GM23338 (cell line): Measurements from ENCODE around the gene TCF7L1. TPM values are rescaled to one million over a fixed set of nuclear protein-coding genes. Genes with fewer than 3 reads are reported as not detected.

Experiments used
- ATAC-seq: fragments of 200-7000 bp; cut with Tn5 transposase; 3 replicates; pipeline ENCODE4 v1.9.1; 2020
- DNase-seq: peaks from one replicate; pipeline ENCODE4 v3.0.0-alpha.2; 2015; ENCODE audit warnings: low spot score
- H2AFZ ChIP-seq: fragments of 200-600 bp; sonication (generic); 2 replicates; pipeline ENCODE4 v1.8.0; 2016; ENCODE audit warnings: antibody characterized with exemption, mild to moderate bottlenecking, moderate library complexity
- H3F3A ChIP-seq: fragments of 200-600 bp; sonication (generic); replicated peaks from 2 replicates; pipeline ENCODE4 v1.8.0; 2017; ENCODE audit warnings: antibody characterized with exemption, mixed run types, low read depth
- H3K27ac ChIP-seq: fragments of 200-600 bp; sonication (generic); 2 replicates; pipeline ENCODE4 v1.6.1; 2016; ENCODE audit warnings: low read depth
- H3K27me3 ChIP-seq: fragments of 200-600 bp; sonication (generic); 2 replicates; pipeline ENCODE4 v1.8.0; 2016; ENCODE audit warnings: mild to moderate bottlenecking, mixed run types, moderate library complexity; ENCODE audit not compliant: insufficient read depth
- H3K36me3 ChIP-seq: fragments of 200-600 bp; sonication (generic); 2 replicates; pipeline ENCODE4 v1.8.0; 2016; ENCODE audit warnings: mild to moderate bottlenecking; ENCODE audit not compliant: insufficient read depth
- H3K4me1 ChIP-seq: fragments of 200-600 bp; sonication (generic); 2 replicates; pipeline ENCODE4 v1.8.0; 2016; ENCODE audit warnings: mild to moderate bottlenecking, moderate library complexity; ENCODE audit not compliant: insufficient read depth
- H3K4me2 ChIP-seq: fragments of 200-600 bp; sonication (generic); 2 replicates; pipeline ENCODE4 v1.7.1; 2017; ENCODE audit warnings: mixed run types
- H3K4me3 ChIP-seq: fragments of 200-600 bp; sonication (generic); 2 replicates; pipeline ENCODE4 v1.6.1; 2016; ENCODE audit warnings: mixed run types
- H3K79me2 ChIP-seq: fragments of 200-600 bp; sonication (generic); replicated peaks from 2 replicates; pipeline ENCODE4 v1.8.0; 2017; ENCODE audit warnings: mild to moderate bottlenecking; ENCODE audit not compliant: insufficient read depth
- H3K9me2 ChIP-seq: fragments of 200-600 bp; sonication (generic); 2 replicates; pipeline ENCODE4 v1.8.0; 2017; ENCODE audit not compliant: insufficient read depth
- H4K20me1 ChIP-seq: fragments of 200-600 bp; sonication (generic); replicated peaks from 2 replicates; pipeline ENCODE4 v1.8.0; 2017; ENCODE audit warnings: mild to moderate bottlenecking; ENCODE audit not compliant: insufficient read depth
- H3K27ac Mint-ChIP-seq: 2 replicates; pipeline ENCODE4 v1.8.0; 2020; ENCODE audit warnings: inconsistent platforms, mild to moderate bottlenecking, moderate library complexity, mixed read lengths
- H3K27me3 Mint-ChIP-seq: 3 replicates; pipeline ENCODE4 v1.8.0; 2022; ENCODE audit warnings: low read depth, mild to moderate bottlenecking, moderate library complexity, mixed read lengths, inconsistent platforms; ENCODE audit not compliant: insufficient read depth, poor library complexity
- H3K36me3 Mint-ChIP-seq: 3 replicates; pipeline ENCODE4 v1.8.0; 2021; ENCODE audit warnings: low read depth, mild to moderate bottlenecking, inconsistent platforms, moderate library complexity, mixed read lengths
- H3K4me1 Mint-ChIP-seq: 3 replicates; pipeline ENCODE4 v1.8.0; 2020; ENCODE audit warnings: mild to moderate bottlenecking, inconsistent platforms, mixed read lengths
- H3K4me3 Mint-ChIP-seq: 3 replicates; pipeline ENCODE4 v1.8.0; 2021; ENCODE audit warnings: moderate library complexity, mild to moderate bottlenecking, inconsistent platforms, mixed read lengths
- H3K9me3 Mint-ChIP-seq: 3 replicates; pipeline ENCODE4 v1.8.0; 2020; ENCODE audit warnings: moderate library complexity, mild to moderate bottlenecking, inconsistent platforms, mixed read lengths
- CREB1 ChIP-seq: fragments of 250-450 bp; sonication (Bioruptor Pico); IDR thresholded peaks from 2 replicates; pipeline ENCODE4 v1.5.0; 2020; ENCODE audit warnings: low read depth, mild to moderate bottlenecking, moderate library complexity
- EZH2 ChIP-seq: fragments of 200-600 bp; sonication (generic); IDR thresholded peaks from one replicate; pipeline ENCODE4 v1.8.0; 2017; ENCODE audit warnings: antibody characterized with exemption, mild to moderate bottlenecking, low read depth; ENCODE audit not compliant: unreplicated experiment
- EZH2phosphoT487 ChIP-seq: fragments of 200-600 bp; sonication (generic); IDR thresholded peaks from one replicate; pipeline ENCODE4 v1.8.1; 2018; ENCODE audit warnings: antibody characterized with exemption; ENCODE audit not compliant: unreplicated experiment
- JUNB ChIP-seq: IDR thresholded peaks from one replicate; pipeline ENCODE4 v1.6.1; 2016; ENCODE audit warnings: antibody characterized with exemption; ENCODE audit not compliant: unreplicated experiment
- POLR2AphosphoS5 ChIP-seq: IDR thresholded peaks from 2 replicates; pipeline ENCODE4 v1.6.1; 2016; ENCODE audit warnings: antibody characterized with exemption, low read depth
- REST ChIP-seq: IDR thresholded peaks from one replicate; pipeline ENCODE4 v1.6.1; 2018; ENCODE audit warnings: antibody characterized with exemption; ENCODE audit not compliant: unreplicated experiment
- STAT1 ChIP-seq: IDR thresholded peaks from one replicate; pipeline ENCODE4 v1.6.1; 2016; ENCODE audit warnings: antibody characterized with exemption; ENCODE audit not compliant: unreplicated experiment
- ZNF114 ChIP-seq: fragments of 250-450 bp; sonication (Bioruptor Pico); IDR thresholded peaks from 2 replicates; pipeline ENCODE4 v1.5.0; 2020; ENCODE audit warnings: mild to moderate bottlenecking, moderate library complexity
- ZNF331 ChIP-seq: fragments of 250-450 bp; sonication (Bioruptor Pico); IDR thresholded peaks from 2 replicates; pipeline ENCODE4 v1.5.0; 2020; ENCODE audit warnings: low read depth, mild to moderate bottlenecking, moderate library complexity
- ZNF462 ChIP-seq: fragments of 250-450 bp; sonication (Bioruptor Pico); IDR thresholded peaks from 2 replicates; pipeline ENCODE4 v1.5.0; 2020; ENCODE audit warnings: mild to moderate bottlenecking, moderate library complexity
- polyA plus RNA-seq: library from polyadenylated mRNA; unstranded; fragments of >200 nt; fragmentation: Nextera tagmentation; extraction: Ambion mirVana; gene quantifications from 2 replicates; pipeline ENCODE4 v1.2.1, GENCODE V29; 2016
- total RNA-seq: library from RNA; depleted of rRNA; stranded (reverse); fragments of >200 nt; shearing (Covaris generic); gene quantifications from 2 replicates; pipeline ENCODE4 v1.2.3, GENCODE V29; 2014

The TCF7L1 gene
- total and polyA plus RNA-seq, 2 experiments from 2014 or later = 47.3 to 101 TPM

GRCh38 chr2:85185431-85185940 is 52.3 kb downstream of the TCF7L1 start (continued):
- no peak for TF ChIP-seq ZNF462 (CRISPR knock-in tag)
- no peak for TF ChIP-seq ZNF331 (CRISPR knock-in tag)
- TF ChIP-seq ZNF114 (CRISPR knock-in tag) = no peak

GRCh38 chr2:85187069-85187468 is 53.9 kb downstream of the TCF7L1 start:
- no peak for DNase-seq
- TF ChIP-seq REST = no peak
- TF ChIP-seq EZH2phosphoT487 = no peak
- no peak for TF ChIP-seq EZH2
- no peak for TF ChIP-seq ZNF331 (CRISPR knock-in tag)
- no peak for TF ChIP-seq STAT1
- TF ChIP-seq ZNF114 (CRISPR knock-in tag) = no peak
- TF ChIP-seq JUNB = no peak
- TF ChIP-seq CREB1 = no peak
- TF ChIP-seq POLR2AphosphoS5 = no peak

More at GRCh38 chr2:85187069-85187468, 53.9 kb downstream of the TCF7L1 start:
- peaks cover 81% of the 10 kb centered on the region for H4K20me1 ChIP-seq
- Mint-ChIP-seq H3K9me3 (no peaks in the 10 kb centered on the region), H3K27me3 (peaks cover 7% of the 10 kb centered on the region), H3K4me3 (no peak overlapping the region), H3K4me1 (peaks cover 77% of the 10 kb centered on the region), H3K36me3 (peaks cover 33% of the 10 kb centered on the region), H3K27ac (no peak overlapping the region)
- H3K27ac ChIP-seq = no peak overlapping the region
- no peak for ATAC-seq
- H3K4me1 ChIP-seq = peaks cover 42% of the 10 kb centered on the region
- H3K36me3 ChIP-seq = no peaks in the 10 kb centered on the region
- no peak overlapping the region for H2AFZ ChIP-seq
- H3K79me2 ChIP-seq = peaks cover 98% of the 10 kb centered on the region
- H3K4me3 ChIP-seq = no peak overlapping the region
- no peak overlapping the region for H3K4me2 ChIP-seq
- no peaks in the 10 kb centered on the region for H3K27me3 ChIP-seq
- H3K9me2 ChIP-seq = no peaks in the 10 kb centered on the region; the same call in 1 of the 2 replicates
- H3F3A ChIP-seq = peaks cover 11% of the 10 kb centered on the region
